DND-41 (cell line): ENCODE results near the gene EGFLAM.

Source experiments
- ATAC-seq: fragments of 200-7000 bp; cut with Tn5 transposase; 3 replicates; pipeline ENCODE4 v1.9.1; 2021; ENCODE audit warnings: low read depth; ENCODE audit not compliant: insufficient read depth
- DNase-seq: peaks from one replicate; pipeline ENCODE4 v3.0.0-alpha.2; 2020
- H2AFZ ChIP-seq: 2 replicates; pipeline ENCODE4 v1.6.0; 2012; ENCODE audit warnings: low read depth, low read length
- H3K27ac ChIP-seq: 2 replicates; pipeline ENCODE4 v1.5.1; 2012; ENCODE audit warnings: low read length, inconsistent platforms
- H3K27me3 ChIP-seq: fragments of 200-600 bp; sonication (generic); 2 replicates; pipeline ENCODE4 v1.6.0; 2012; ENCODE audit warnings: low read length, mild to moderate bottlenecking, inconsistent platforms; ENCODE audit not compliant: insufficient read depth, poor library complexity
- H3K36me3 ChIP-seq: 2 replicates; pipeline ENCODE4 v1.5.1; 2012; ENCODE audit warnings: low read length, inconsistent platforms; ENCODE audit not compliant: insufficient read depth
- H3K4me1 ChIP-seq: 2 replicates; pipeline ENCODE4 v1.5.1; 2012; ENCODE audit warnings: mild to moderate bottlenecking, low read length; ENCODE audit not compliant: insufficient read depth
- H3K4me2 ChIP-seq: 2 replicates; pipeline ENCODE4 v1.6.0; 2012; ENCODE audit warnings: mild to moderate bottlenecking, moderate library complexity, low read length, inconsistent platforms; ENCODE audit not compliant: insufficient read depth
- H3K4me3 ChIP-seq, 2 experiments: fragments of 200-600 bp in 1 of 2; shearing (Covaris generic) in 1 of 2; 2 replicates each; pipeline ENCODE4 v1.5.1; 2012 to 2016; ENCODE audit warnings: inconsistent platforms in 2 of 2, low read length in 2 of 2, mild to moderate bottlenecking in 2 of 2, low read depth in 1 of 2, moderate library complexity in 1 of 2
- H3K79me2 ChIP-seq: 2 replicates; pipeline ENCODE4 v1.6.0; 2012; ENCODE audit warnings: low read length, inconsistent platforms; ENCODE audit not compliant: insufficient read depth
- H3K9ac ChIP-seq: 2 replicates; pipeline ENCODE4 v1.6.0; 2012; ENCODE audit warnings: low read depth, mild to moderate bottlenecking, inconsistent platforms, low read length, moderate library complexity
- H3K9me3 ChIP-seq: 2 replicates; pipeline ENCODE4 v1.5.1; 2012; ENCODE audit warnings: low read length, moderate library complexity, mild to moderate bottlenecking, inconsistent platforms; ENCODE audit not compliant: insufficient read depth, severe bottlenecking
- H4K20me1 ChIP-seq: 2 replicates; pipeline ENCODE4 v1.6.0; 2012; ENCODE audit warnings: low read length; ENCODE audit not compliant: insufficient read depth
- EZH2 ChIP-seq: IDR thresholded peaks from 3 replicates; pipeline ENCODE4 v1.6.1; 2012; ENCODE audit warnings: borderline replicate concordance, low read depth, mild to moderate bottlenecking, moderate library complexity, low read length, inconsistent platforms; ENCODE audit not compliant: severe bottlenecking
- TF ChIP-seq, protein P1 (sequence below): IDR thresholded peaks from 2 replicates; pipeline ENCODE4 v1.5.1; 2012; ENCODE audit warnings: borderline replicate concordance, low read length, moderate library complexity, mild to moderate bottlenecking; ENCODE audit not compliant: poor library complexity, severe bottlenecking; ENCODE audit errors: extremely low read depth

EGFLAM gene

DNA sequence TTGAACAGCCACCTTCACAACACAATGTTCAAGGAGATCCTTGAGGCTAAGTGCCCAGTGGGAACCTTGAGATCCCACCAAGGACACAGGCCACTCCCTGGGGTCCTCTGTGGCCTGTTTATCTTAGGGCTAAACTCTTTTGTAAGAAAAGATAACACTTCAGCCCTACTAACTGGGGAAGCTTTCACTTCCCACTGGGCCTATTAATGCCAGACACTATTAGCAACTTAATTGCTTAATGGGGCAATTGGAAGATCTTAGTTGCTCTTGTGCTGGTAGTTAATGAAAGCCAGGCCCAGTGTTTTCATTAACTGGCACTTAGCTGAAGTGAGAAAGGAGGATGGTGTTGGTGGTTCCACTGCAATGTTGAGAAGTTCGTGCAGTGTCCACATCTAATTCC is 117.1 kb downstream of the EGFLAM start:
- H3K9me3 ChIP-seq = no peaks in the 10 kb centered on the region
- H3K9ac ChIP-seq = no peak overlapping the region
- H3K4me3 ChIP-seq = no peak overlapping the region
- no peaks in the 10 kb centered on the region for H3K36me3 ChIP-seq
- H3K79me2 ChIP-seq = no peaks in the 10 kb centered on the region
- H2AFZ ChIP-seq = no peak overlapping the region
- peak overlapping the region; percentile 19; the same call in 1 of the 2 replicates for H3K4me2 ChIP-seq
- peaks cover 34% of the 10 kb centered on the region for H3K4me1 ChIP-seq
- TF ChIP-seq, protein P1, sequence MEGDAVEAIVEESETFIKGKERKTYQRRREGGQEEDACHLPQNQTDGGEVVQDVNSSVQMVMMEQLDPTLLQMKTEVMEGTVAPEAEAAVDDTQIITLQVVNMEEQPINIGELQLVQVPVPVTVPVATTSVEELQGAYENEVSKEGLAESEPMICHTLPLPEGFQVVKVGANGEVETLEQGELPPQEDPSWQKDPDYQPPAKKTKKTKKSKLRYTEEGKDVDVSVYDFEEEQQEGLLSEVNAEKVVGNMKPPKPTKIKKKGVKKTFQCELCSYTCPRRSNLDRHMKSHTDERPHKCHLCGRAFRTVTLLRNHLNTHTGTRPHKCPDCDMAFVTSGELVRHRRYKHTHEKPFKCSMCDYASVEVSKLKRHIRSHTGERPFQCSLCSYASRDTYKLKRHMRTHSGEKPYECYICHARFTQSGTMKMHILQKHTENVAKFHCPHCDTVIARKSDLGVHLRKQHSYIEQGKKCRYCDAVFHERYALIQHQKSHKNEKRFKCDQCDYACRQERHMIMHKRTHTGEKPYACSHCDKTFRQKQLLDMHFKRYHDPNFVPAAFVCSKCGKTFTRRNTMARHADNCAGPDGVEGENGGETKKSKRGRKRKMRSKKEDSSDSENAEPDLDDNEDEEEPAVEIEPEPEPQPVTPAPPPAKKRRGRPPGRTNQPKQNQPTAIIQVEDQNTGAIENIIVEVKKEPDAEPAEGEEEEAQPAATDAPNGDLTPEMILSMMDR = no peak
- no peak for TF ChIP-seq EZH2
- ATAC-seq (no peak), DNase-seq (no peak)
- H4K20me1 ChIP-seq = no peaks in the 10 kb centered on the region
- H3K27ac ChIP-seq = peak overlapping the region; percentile 46; the same call in 1 of the 2 replicates
- H3K27me3 ChIP-seq = no peaks in the 10 kb centered on the region

DNA sequence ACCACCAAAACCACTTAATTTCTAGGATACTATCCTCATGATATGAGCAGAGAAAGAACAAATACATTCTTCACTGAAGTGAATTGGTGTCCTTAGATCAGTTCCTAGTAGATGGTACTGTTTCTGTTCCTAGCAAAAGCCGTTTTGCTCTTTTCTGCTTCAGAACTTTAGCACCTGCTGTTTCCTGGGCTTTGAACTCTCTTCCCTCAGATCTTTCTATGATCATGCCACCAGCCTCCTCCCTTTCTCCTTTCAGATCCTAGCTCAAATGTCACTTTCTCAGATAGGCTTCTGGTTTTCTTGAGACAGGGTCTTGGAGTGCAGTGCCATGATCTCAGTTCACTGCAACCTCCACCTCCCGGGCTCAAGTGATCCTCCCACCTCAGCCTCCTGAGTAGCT is 118.0 kb downstream of the EGFLAM start:
- peaks cover 34% of the 10 kb centered on the region for H3K4me1 ChIP-seq
- H3K4me2 ChIP-seq = peak overlapping the region; percentile 19; the same call in 1 of the 2 replicates
- H2AFZ ChIP-seq = no peak overlapping the region
- peak overlapping the region; percentile 49; the same call in 1 of the 2 replicates for H3K27ac ChIP-seq
- H3K4me3 ChIP-seq = no peak overlapping the region
- peak; percentile 89 for ATAC-seq
- H3K36me3 ChIP-seq = no peaks in the 10 kb centered on the region
- H3K9me3 ChIP-seq = no peaks in the 10 kb centered on the region
- no peaks in the 10 kb centered on the region for H3K79me2 ChIP-seq
- DNase-seq = peak; percentile 70
- no peaks in the 10 kb centered on the region for H3K27me3 ChIP-seq
- H3K9ac ChIP-seq = no peak overlapping the region
- H4K20me1 ChIP-seq = no peaks in the 10 kb centered on the region
- TF ChIP-seq, protein P1 = no peak
- TF ChIP-seq EZH2 = no peak

DNA sequence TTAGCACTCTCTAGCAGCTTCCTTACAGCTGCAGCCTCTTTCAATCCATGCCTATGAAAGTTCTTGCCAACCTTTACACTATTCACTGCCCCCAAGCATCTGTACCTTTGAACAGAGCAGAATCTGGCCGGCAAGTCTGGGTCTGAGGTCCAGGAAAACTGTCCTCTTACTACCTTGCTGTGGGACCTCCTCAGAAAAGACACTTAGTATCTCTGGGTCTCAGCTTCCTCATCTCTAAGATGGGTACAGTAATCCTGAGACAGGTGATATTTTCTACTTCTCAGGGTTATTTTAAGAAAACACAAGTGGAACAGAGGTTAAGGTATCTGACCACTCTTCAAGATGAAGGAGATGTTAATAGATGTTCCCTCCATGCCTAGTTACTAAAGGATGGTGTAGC is 120.2 kb downstream of the EGFLAM start:
- no peak overlapping the region for H3K9ac ChIP-seq
- no peak for ATAC-seq
- no peaks in the 10 kb centered on the region for H3K27me3 ChIP-seq
- no peak for DNase-seq
- H2AFZ ChIP-seq = no peak overlapping the region
- no peaks in the 10 kb centered on the region for H3K9me3 ChIP-seq
- peaks cover 34% of the 10 kb centered on the region for H3K4me1 ChIP-seq
- no peaks in the 10 kb centered on the region for H3K36me3 ChIP-seq
- no peak overlapping the region for H3K4me3 ChIP-seq
- no peak overlapping the region for H3K4me2 ChIP-seq
- H3K79me2 ChIP-seq = no peaks in the 10 kb centered on the region
- TF ChIP-seq, protein P1 = no peak
- TF ChIP-seq EZH2 = no peak
- no peaks in the 10 kb centered on the region for H4K20me1 ChIP-seq
- no peak overlapping the region for H3K27ac ChIP-seq

DNA sequence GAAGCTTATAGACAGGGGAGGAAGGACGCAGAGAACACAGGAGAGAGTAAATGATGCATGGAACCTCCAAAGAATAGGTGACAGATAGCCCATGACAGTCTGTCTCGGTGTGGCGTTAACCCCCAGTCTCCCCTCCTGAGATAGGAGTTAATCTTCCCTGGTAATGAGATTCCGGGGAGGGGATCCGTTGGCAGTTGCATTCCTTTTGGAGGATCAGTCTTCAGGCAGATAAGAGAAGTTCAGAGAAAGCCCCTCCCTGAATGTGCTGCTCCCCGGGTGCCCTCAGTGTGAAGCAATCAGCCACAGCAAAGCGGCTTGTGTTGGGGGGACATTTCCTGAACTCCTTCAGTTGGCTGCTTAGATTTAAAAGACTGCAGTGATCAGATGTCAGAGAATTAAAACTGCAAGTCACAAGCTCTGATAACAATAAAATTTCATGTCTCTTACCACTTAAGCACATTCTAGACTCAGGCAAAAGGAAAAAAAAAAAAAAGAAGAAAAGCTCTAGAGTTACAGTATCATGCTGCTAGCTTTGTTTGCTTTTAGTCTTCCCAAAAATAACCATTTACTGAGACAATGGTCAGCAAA is 121.1 kb downstream of the EGFLAM start:
- no peak for TF ChIP-seq EZH2
- TF ChIP-seq, protein P1 = no peak
- peaks cover 34% of the 10 kb centered on the region for H3K4me1 ChIP-seq
- no peaks in the 10 kb centered on the region for H4K20me1 ChIP-seq
- H3K27ac ChIP-seq = no peak overlapping the region
- no peaks in the 10 kb centered on the region for H3K79me2 ChIP-seq
- peak; percentile 46 for DNase-seq
- no peaks in the 10 kb centered on the region for H3K9me3 ChIP-seq
- H3K36me3 ChIP-seq = no peaks in the 10 kb centered on the region
- no peaks in the 10 kb centered on the region for H3K27me3 ChIP-seq
- H3K4me3 ChIP-seq = no peak overlapping the region
- no peak for ATAC-seq
- no peak overlapping the region for H3K4me2 ChIP-seq
- H3K9ac ChIP-seq = no peak overlapping the region
- H2AFZ ChIP-seq = no peak overlapping the region
